NB4 (cell line): ENCODE results near the gene YEATS2.

ENCODE experiments used
- DNase-seq: peaks from one replicate; pipeline ENCODE4 v3.0.0; 2010; ENCODE audit warnings: low read depth
- H3K4me3 ChIP-seq: one replicate; pipeline ENCODE4 v1.5.1; 2011; ENCODE audit warnings: mild to moderate bottlenecking, low read depth, low read length, moderate library complexity
- CTCF ChIP-seq: IDR thresholded peaks from one replicate; pipeline ENCODE4 v1.5.1; 2012; ENCODE audit warnings: low read depth, low read length
- MYC ChIP-seq: IDR thresholded peaks from 2 replicates; pipeline ENCODE4 v1.6.1; 2011; ENCODE audit warnings: low read depth, low read length
- POLR2A ChIP-seq: IDR thresholded peaks from 2 replicates; pipeline ENCODE4 v1.6.1; 2011; ENCODE audit warnings: mild to moderate bottlenecking; ENCODE audit not compliant: insufficient read length; ENCODE audit errors: extremely low read depth
- TF ChIP-seq, protein P1 (sequence below): IDR thresholded peaks from 2 replicates; pipeline ENCODE4 v1.6.1; 2011; ENCODE audit warnings: low read depth, low read length

Gene YEATS2

DNA sequence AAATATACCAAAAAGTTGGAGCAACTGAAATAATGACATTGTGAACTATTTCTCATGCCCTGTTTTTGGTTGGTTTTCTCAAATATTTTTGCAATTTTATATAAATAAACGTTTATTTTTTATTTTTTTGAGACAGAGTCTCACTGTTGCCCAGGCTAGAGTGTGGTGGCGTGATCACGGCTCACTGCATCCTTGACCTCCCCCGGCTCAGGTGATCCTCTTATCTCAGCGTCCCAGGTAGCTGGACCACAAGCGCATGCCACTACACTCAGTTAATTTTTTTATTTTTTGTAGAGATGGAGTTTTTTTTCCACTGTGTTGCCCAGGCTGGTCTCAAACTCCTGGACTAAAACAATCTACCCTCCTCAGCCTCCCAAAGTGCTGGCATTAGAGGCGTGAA is 45.6 kb downstream of the YEATS2 start:
- TF ChIP-seq POLR2A (no peak), MYC (no peak), CTCF (no peak)
- TF ChIP-seq, protein P1, sequence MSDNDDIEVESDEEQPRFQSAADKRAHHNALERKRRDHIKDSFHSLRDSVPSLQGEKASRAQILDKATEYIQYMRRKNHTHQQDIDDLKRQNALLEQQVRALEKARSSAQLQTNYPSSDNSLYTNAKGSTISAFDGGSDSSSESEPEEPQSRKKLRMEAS, result no peak
- no peak for DNase-seq
- no peak overlapping the region for H3K4me3 ChIP-seq

DNA sequence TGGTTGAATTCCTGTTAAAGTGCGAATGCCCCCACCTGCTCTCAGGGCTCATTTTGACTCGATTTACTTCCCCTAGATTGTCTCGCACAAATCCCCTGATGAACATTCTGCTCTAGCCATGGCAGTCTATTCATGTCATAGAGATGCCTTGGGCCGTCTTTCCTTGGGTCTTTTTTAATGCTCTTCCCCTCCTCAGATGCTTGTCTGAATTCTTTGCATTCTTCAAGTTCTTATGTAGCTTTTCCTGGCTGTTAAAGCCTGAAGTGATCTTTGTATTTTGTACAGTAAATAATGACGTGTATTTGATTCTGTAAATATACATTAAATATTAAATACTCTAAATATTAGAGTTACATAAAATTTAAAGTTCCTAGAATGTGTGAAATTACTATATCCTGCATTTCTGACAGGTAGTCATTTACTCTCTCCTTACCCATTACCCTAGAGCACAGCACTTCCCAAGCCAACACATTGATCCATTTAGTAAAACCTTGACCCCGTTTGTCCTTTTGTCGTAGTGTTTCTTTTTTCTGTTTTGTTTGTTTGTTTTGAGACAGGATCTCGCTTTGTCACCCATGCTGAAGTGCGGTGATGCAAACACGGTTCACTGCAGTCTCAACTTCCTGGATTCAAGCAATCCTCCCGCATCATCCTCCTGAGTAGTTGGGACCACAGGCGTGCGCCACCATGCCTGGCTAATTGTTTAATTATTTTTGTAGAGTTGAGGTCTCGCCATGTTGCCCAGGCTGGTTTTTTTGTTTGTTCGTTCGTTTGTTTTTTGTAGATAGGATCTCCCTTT is 47.9 kb downstream of the YEATS2 start:
- DNase-seq, result no peak
- TF ChIP-seq CTCF (no peak), MYC (no peak), POLR2A (no peak)
- TF ChIP-seq, protein P1, result no peak
- H3K4me3 ChIP-seq, result no peak overlapping the region

DNA sequence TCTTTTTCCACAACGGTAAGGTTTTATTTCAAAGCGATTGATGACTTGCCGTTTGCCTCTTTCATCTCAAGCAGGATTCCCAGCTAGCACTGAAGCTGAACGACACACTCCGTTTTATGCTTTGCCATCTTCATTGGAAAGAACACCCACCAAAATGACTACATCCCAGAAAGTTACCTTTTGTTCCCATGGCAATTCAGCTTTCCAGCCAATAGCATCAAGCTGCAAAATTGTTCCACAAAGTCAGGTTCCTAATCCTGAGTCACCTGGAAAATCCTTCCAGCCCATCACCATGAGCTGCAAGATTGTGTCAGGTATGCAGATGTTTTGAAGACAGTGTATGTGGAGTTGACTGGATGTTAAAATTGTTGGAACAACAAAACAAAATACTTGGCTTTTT is 56.5 kb downstream of the YEATS2 start:
- no peak overlapping the region for H3K4me3 ChIP-seq
- TF ChIP-seq POLR2A (no peak), CTCF (no peak), MYC (no peak)
- TF ChIP-seq, protein P1, result no peak
- DNase-seq, result no peak

DNA sequence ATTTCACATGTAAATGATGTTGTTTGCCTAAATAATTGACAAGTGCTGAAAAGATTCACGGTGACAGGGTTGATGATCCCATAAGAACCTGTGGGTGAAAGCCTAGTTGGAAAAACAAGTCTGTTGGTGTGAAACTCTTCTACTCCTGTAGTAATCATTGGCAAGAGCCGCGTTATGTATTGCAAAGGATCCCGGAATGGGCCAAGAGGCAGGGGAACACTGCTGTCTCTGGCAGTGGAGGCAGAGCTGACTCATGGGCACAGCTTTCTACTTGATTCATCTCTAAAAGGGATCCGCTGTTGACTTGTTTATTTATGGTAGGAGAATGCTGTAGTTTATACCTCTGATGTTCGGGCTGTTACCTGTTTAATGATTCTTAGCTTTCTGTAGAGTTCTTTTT is 64.7 kb downstream of the YEATS2 start:
- no peak overlapping the region for H3K4me3 ChIP-seq
- no peak for DNase-seq
- TF ChIP-seq CTCF, result no peak

- H3K4me3 ChIP-seq, result no peak overlapping the region
- TF ChIP-seq, protein P1, result no peak
- TF ChIP-seq CTCF (no peak), MYC (no peak), POLR2A (no peak)
- no peak for DNase-seq
Observed at GRCh38 chr3:183764847-183765731, 67.5 kb downstream of the YEATS2 start.
